ENCODE results near the gene PIGM.

The PIGM gene

GRCh38 chr1:160076295-160076694 lies 44.5 kb upstream of the PIGM start:
- no peak overlapping the region for H3K4me3 ChIP-seq (ENCODE audit: low read depth, low read length)
- DNase-seq (ENCODE audit: low read depth): no peak
- TF ChIP-seq CTCF (IDR thresholded peaks at IDR 0.05; ENCODE audit: low read depth, low read length, missing control alignments): no peak

GRCh38 chr1:160075836-160076235 lies 44.0 kb upstream of the PIGM start:
- no peak for TF ChIP-seq CTCF (IDR thresholded peaks at IDR 0.05; ENCODE audit: low read depth, low read length, missing control alignments)

GRCh38 chr1:160074865-160075264 lies 43.1 kb upstream of the PIGM start:
- no peak for DNase-seq (ENCODE audit: low read depth)
- no peak overlapping the region for H3K4me3 ChIP-seq (ENCODE audit: low read depth, low read length)
- no peak for TF ChIP-seq CTCF (IDR thresholded peaks at IDR 0.05; ENCODE audit: low read depth, low read length, missing control alignments)

More at GRCh38 chr1:160075836-160076235, 44.0 kb upstream of the PIGM start:
- no peak overlapping the region for H3K4me3 ChIP-seq (ENCODE audit: low read depth, low read length)
- DNase-seq (ENCODE audit: low read depth): no peak

- DNase-seq (ENCODE audit: low read depth): no peak
- H3K4me3 ChIP-seq (ENCODE audit: low read depth, low read length): no peak overlapping the region
- TF ChIP-seq CTCF (IDR thresholded peaks at IDR 0.05; ENCODE audit: low read depth, low read length, missing control alignments): no peak
These were observed 39.5 kb upstream of the PIGM start for GRCh38 chr1:160071289-160071688.

- DNase-seq (ENCODE audit: low read depth): no peak
- peak overlapping the region; percentile 48 for H3K4me3 ChIP-seq (ENCODE audit: low read depth, low read length)
- TF ChIP-seq CTCF (IDR thresholded peaks at IDR 0.05; ENCODE audit: low read depth, low read length, missing control alignments): no peak
These were observed 38.7 kb upstream of the PIGM start for GRCh38 chr1:160070243-160071163.

- no peak for TF ChIP-seq CTCF (IDR thresholded peaks at IDR 0.05; ENCODE audit: low read depth, low read length, missing control alignments)
- H3K4me3 ChIP-seq (ENCODE audit: low read depth, low read length): peak within 1 kb of the TSS; percentile 48
- no peak for DNase-seq (ENCODE audit: low read depth)
These were observed 37.9 kb upstream of the PIGM start, which contains the start of gene KCNJ10 for GRCh38 chr1:160069460-160070231. TSS of gene KCNJ10 (minus strand) at chr1:160070160. CDS start at chr1:160042532, 27,628 bp downstream.
